Osteoblast (primary cell): ENCODE results near the gene ARSD. TPM values are rescaled to one million over a fixed set of nuclear protein-coding genes. Genes with fewer than 3 reads are reported as not detected.

Experiments used
- DNase-seq: peaks from one replicate; pipeline ENCODE4 v3.0.0; 2011; ENCODE audit warnings: low spot score, mixed read lengths; ENCODE audit not compliant: insufficient read length; ENCODE audit errors: missing footprints
- H2AFZ ChIP-seq: 2 replicates; pipeline ENCODE4 v1.6.0; 2011; ENCODE audit warnings: mild to moderate bottlenecking, low read length
- H3K27ac ChIP-seq: 2 replicates; pipeline ENCODE4 v1.5.1; 2011; ENCODE audit warnings: mild to moderate bottlenecking, low read depth, low read length, moderate library complexity
- H3K27me3 ChIP-seq: 2 replicates; pipeline ENCODE4 v1.6.0; 2012; ENCODE audit warnings: mild to moderate bottlenecking, control low read depth, inconsistent platforms, low read length, moderate library complexity; ENCODE audit not compliant: insufficient read depth
- H3K36me3 ChIP-seq: 2 replicates; pipeline ENCODE4 v1.5.1; 2011; ENCODE audit warnings: mild to moderate bottlenecking, low read length, control low read depth, moderate library complexity; ENCODE audit not compliant: insufficient read depth
- H3K4me1 ChIP-seq: 2 replicates; pipeline ENCODE4 v1.5.1; 2011; ENCODE audit warnings: mild to moderate bottlenecking, low read length, control low read depth, moderate library complexity; ENCODE audit not compliant: insufficient read depth
- H3K4me2 ChIP-seq: 2 replicates; pipeline ENCODE4 v1.6.0; 2011; ENCODE audit warnings: mild to moderate bottlenecking, low read length; ENCODE audit not compliant: insufficient read depth
- H3K4me3 ChIP-seq: fragments of 200-600 bp; sonication (generic); 3 replicates; pipeline ENCODE4 v1.5.1; 2012; ENCODE audit warnings: mild to moderate bottlenecking, low read length, inconsistent platforms; ENCODE audit not compliant: insufficient read depth
- H3K79me2 ChIP-seq: 2 replicates; pipeline ENCODE4 v1.6.0; 2012; ENCODE audit warnings: mild to moderate bottlenecking, low read length, control low read depth, inconsistent platforms; ENCODE audit not compliant: insufficient read depth
- H3K9me3 ChIP-seq: 2 replicates; pipeline ENCODE4 v1.5.1; 2011; ENCODE audit warnings: low read depth, low read length, control low read depth
- H4K20me1 ChIP-seq: 2 replicates; pipeline ENCODE4 v1.6.0; 2012; ENCODE audit warnings: mild to moderate bottlenecking, low read length, control low read depth; ENCODE audit not compliant: insufficient read depth
- total RNA-seq: library from RNA; depleted of rRNA; stranded (reverse); fragments of >200 nt; gene quantifications from 2 replicates; pipeline ENCODE4 v1.2.3, GENCODE V29; 2012
- TF ChIP-seq, protein P1 (sequence below): IDR thresholded peaks from 2 replicates; pipeline ENCODE4 v1.5.1; 2011; ENCODE audit warnings: mild to moderate bottlenecking, low read depth, low read length, moderate library complexity; ENCODE audit errors: extremely low read depth

ARSD gene
- total RNA-seq, 1 donor = 20.6 TPM

- Histone ChIP-seq H3K9me3 (no peaks in the 10 kb centered on the region), H3K27ac (no peak overlapping the region), H3K4me3 (no peak overlapping the region), H3K4me1 (no peaks in the 10 kb centered on the region), H2AFZ (no peak overlapping the region), H3K27me3 (no peaks in the 10 kb centered on the region), H3K4me2 (no peak overlapping the region), H4K20me1 (no peaks in the 10 kb centered on the region), H3K36me3 (no peaks in the 10 kb centered on the region), H3K79me2 (no peaks in the 10 kb centered on the region)
- no peak for DNase-seq
- TF ChIP-seq, protein P1, sequence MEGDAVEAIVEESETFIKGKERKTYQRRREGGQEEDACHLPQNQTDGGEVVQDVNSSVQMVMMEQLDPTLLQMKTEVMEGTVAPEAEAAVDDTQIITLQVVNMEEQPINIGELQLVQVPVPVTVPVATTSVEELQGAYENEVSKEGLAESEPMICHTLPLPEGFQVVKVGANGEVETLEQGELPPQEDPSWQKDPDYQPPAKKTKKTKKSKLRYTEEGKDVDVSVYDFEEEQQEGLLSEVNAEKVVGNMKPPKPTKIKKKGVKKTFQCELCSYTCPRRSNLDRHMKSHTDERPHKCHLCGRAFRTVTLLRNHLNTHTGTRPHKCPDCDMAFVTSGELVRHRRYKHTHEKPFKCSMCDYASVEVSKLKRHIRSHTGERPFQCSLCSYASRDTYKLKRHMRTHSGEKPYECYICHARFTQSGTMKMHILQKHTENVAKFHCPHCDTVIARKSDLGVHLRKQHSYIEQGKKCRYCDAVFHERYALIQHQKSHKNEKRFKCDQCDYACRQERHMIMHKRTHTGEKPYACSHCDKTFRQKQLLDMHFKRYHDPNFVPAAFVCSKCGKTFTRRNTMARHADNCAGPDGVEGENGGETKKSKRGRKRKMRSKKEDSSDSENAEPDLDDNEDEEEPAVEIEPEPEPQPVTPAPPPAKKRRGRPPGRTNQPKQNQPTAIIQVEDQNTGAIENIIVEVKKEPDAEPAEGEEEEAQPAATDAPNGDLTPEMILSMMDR = no peak
Measured at GRCh38 chrX:2874222-2875135, 54.7 kb downstream of the ARSD start.

- no peaks in the 10 kb centered on the region for H3K9me3 ChIP-seq
- no peak overlapping the region for H3K4me3 ChIP-seq
- no peak overlapping the region for H2AFZ ChIP-seq
- no peaks in the 10 kb centered on the region for H3K79me2 ChIP-seq
- no peaks in the 10 kb centered on the region for H3K36me3 ChIP-seq
- TF ChIP-seq, protein P1 = no peak
- no peak overlapping the region for H3K4me2 ChIP-seq
- no peak overlapping the region for H3K27ac ChIP-seq
- DNase-seq = no peak
- H3K27me3 ChIP-seq = no peaks in the 10 kb centered on the region
- no peaks in the 10 kb centered on the region for H3K4me1 ChIP-seq
- no peaks in the 10 kb centered on the region for H4K20me1 ChIP-seq
Measured at GRCh38 chrX:2872671-2873277, 56.4 kb downstream of the ARSD start.

DNA sequence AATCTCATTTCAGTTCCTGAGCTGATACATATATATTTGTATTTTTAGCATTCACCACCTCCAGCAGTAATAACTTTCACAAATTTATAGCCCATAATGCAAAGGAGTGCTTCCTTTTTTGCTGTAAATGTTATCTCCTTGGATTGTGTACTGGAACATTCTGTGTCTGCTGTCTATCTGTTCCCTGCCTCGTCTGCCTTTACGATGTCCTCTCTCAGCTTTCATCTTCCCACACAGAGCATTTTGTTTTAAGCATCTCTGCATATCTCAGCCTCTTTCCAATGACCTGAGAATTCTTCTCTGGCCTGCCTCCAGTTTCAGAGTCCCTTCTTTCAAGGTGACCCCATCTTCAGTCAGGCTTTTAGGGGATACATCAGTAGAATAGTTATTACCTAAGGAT lies 57.3 kb downstream of the ARSD start:
- Histone ChIP-seq H3K4me2 (no peak overlapping the region), H3K27ac (no peak overlapping the region), H3K9me3 (no peaks in the 10 kb centered on the region), H3K4me1 (no peaks in the 10 kb centered on the region), H3K27me3 (no peaks in the 10 kb centered on the region), H2AFZ (no peak overlapping the region), H3K79me2 (no peaks in the 10 kb centered on the region), H4K20me1 (no peaks in the 10 kb centered on the region), H3K36me3 (no peaks in the 10 kb centered on the region), H3K4me3 (no peak overlapping the region)
- no peak for DNase-seq
- TF ChIP-seq, protein P1 = no peak

- no peak overlapping the region for H3K27ac ChIP-seq
- H3K4me2 ChIP-seq = no peak overlapping the region
- no peaks in the 10 kb centered on the region for H3K4me1 ChIP-seq
- no peaks in the 10 kb centered on the region for H3K9me3 ChIP-seq
- no peaks in the 10 kb centered on the region for H3K36me3 ChIP-seq
- H3K79me2 ChIP-seq = no peaks in the 10 kb centered on the region
- H3K27me3 ChIP-seq = no peaks in the 10 kb centered on the region
- DNase-seq = no peak
- H2AFZ ChIP-seq = no peak overlapping the region
- H4K20me1 ChIP-seq = no peaks in the 10 kb centered on the region
- H3K4me3 ChIP-seq = no peak overlapping the region
- TF ChIP-seq, protein P1 = no peak
Measured at GRCh38 chrX:2870650-2871049, 58.5 kb downstream of the ARSD start.
